Astrocyte (in vitro differentiated cells and primary cell): ENCODE measurements around the gene MVD. TPM values are rescaled to one million over a fixed set of nuclear protein-coding genes. Genes with fewer than 3 reads are reported as not detected.

Experiments
- DNase-seq: peaks from one replicate; pipeline ENCODE4 v3.0.0-alpha.2; 2010; ENCODE audit warnings: low read depth
- FAIRE-seq: peaks from 2 replicates; lab custom pipeline; 2011; peaks lifted over from hg19 to GRCh38; lab: Jason Lieb, UNC
- H2AFZ ChIP-seq: 2 replicates; pipeline ENCODE4 v1.6.0; 2012; ENCODE audit warnings: low read depth, low read length, inconsistent platforms
- H3K27ac ChIP-seq: 2 replicates; pipeline ENCODE4 v1.5.1; 2011; ENCODE audit warnings: low read depth, low read length, inconsistent platforms
- H3K27me3 ChIP-seq: 2 replicates; pipeline ENCODE4 v1.6.0; 2011; ENCODE audit warnings: low read length, inconsistent platforms; ENCODE audit not compliant: insufficient read depth
- H3K36me3 ChIP-seq: 2 replicates; pipeline ENCODE4 v1.5.1; 2011; ENCODE audit warnings: low read length, inconsistent platforms; ENCODE audit not compliant: insufficient read depth
- H3K4me1 ChIP-seq: 2 replicates; pipeline ENCODE4 v1.5.1; 2011; ENCODE audit warnings: low read length, inconsistent platforms; ENCODE audit not compliant: insufficient read depth
- H3K4me2 ChIP-seq: 2 replicates; pipeline ENCODE4 v1.6.0; 2012; ENCODE audit warnings: low read length, inconsistent platforms
- H3K4me3 ChIP-seq: 2 replicates; pipeline ENCODE4 v1.5.1; 2011; ENCODE audit warnings: low read depth, mild to moderate bottlenecking, low read length, inconsistent platforms; ENCODE audit not compliant: insufficient read depth
- H3K79me2 ChIP-seq: 2 replicates; pipeline ENCODE4 v1.6.0; 2012; ENCODE audit warnings: mild to moderate bottlenecking, low read length, inconsistent platforms; ENCODE audit not compliant: insufficient read depth
- H3K9ac ChIP-seq: 2 replicates; pipeline ENCODE4 v1.6.0; 2012; ENCODE audit warnings: mild to moderate bottlenecking, low read length, inconsistent platforms
- H3K9me3 ChIP-seq: 2 replicates; pipeline ENCODE4 v1.5.1; 2012; ENCODE audit warnings: low read depth, mild to moderate bottlenecking, low read length, inconsistent platforms; ENCODE audit not compliant: insufficient read depth
- H4K20me1 ChIP-seq: 2 replicates; pipeline ENCODE4 v1.6.0; 2012; ENCODE audit warnings: low read length, inconsistent platforms; ENCODE audit not compliant: insufficient read depth
- H3K27ac Mint-ChIP-seq: one replicate; pipeline ENCODE4 v1.8.0; 2021; ENCODE audit warnings: mild to moderate bottlenecking, mixed read lengths; ENCODE audit not compliant: unreplicated experiment
- H3K27me3 Mint-ChIP-seq: one replicate; pipeline ENCODE4 v1.8.0; 2021; ENCODE audit warnings: low read depth, mixed read lengths; ENCODE audit not compliant: unreplicated experiment
- H3K36me3 Mint-ChIP-seq: one replicate; pipeline ENCODE4 v1.8.0; 2021; ENCODE audit warnings: low read depth, mixed read lengths; ENCODE audit not compliant: unreplicated experiment
- H3K4me1 Mint-ChIP-seq: one replicate; pipeline ENCODE4 v1.8.0; 2021; ENCODE audit warnings: low read depth, mixed read lengths; ENCODE audit not compliant: unreplicated experiment
- H3K4me3 Mint-ChIP-seq: one replicate; pipeline ENCODE4 v1.8.0; 2021; ENCODE audit warnings: mild to moderate bottlenecking, moderate library complexity, mixed read lengths; ENCODE audit not compliant: unreplicated experiment
- H3K9me3 Mint-ChIP-seq: one replicate; pipeline ENCODE4 v1.8.0; 2021; ENCODE audit warnings: mild to moderate bottlenecking, mixed read lengths; ENCODE audit not compliant: unreplicated experiment
- CTCF ChIP-seq: IDR thresholded peaks from 2 replicates; pipeline ENCODE4 v1.5.1; 2011; ENCODE audit warnings: low read depth, mild to moderate bottlenecking, inconsistent platforms, low read length, moderate library complexity; ENCODE audit not compliant: insufficient read depth
- EZH2 ChIP-seq: IDR thresholded peaks from 2 replicates; pipeline ENCODE4 v1.6.1; 2012; ENCODE audit warnings: mild to moderate bottlenecking, low read length, inconsistent platforms; ENCODE audit not compliant: insufficient read depth
- total RNA-seq: library from RNA; stranded (reverse); gene quantifications from 2 replicates; pipeline ENCODE4 v1.2.1, GENCODE V29; 2021

Gene MVD
- total RNA-seq, 1 donor from 2014 or later = 63.9 TPM

- Mint-ChIP-seq H3K4me3 (no peak overlapping the region), H3K9me3 (no peaks in the 10 kb centered on the region), H3K4me1 (peaks cover 8% of the 10 kb centered on the region), H3K27ac (no peak overlapping the region), H3K36me3 (peaks cover 8% of the 10 kb centered on the region), H3K27me3 (peaks cover 3% of the 10 kb centered on the region)
- no peak overlapping the region for H3K4me3 ChIP-seq
- no peak for TF ChIP-seq CTCF
- TF ChIP-seq EZH2 = no peak
- H3K27me3 ChIP-seq = no peaks in the 10 kb centered on the region
- H3K36me3 ChIP-seq = no peaks in the 10 kb centered on the region
- peaks cover 23% of the 10 kb centered on the region for H3K4me1 ChIP-seq
- peaks cover 5% of the 10 kb centered on the region for H4K20me1 ChIP-seq
- DNase-seq = no peak
- no peak overlapping the region for H2AFZ ChIP-seq
- H3K9me3 ChIP-seq = no peaks in the 10 kb centered on the region
- no peak overlapping the region for H3K27ac ChIP-seq
- peaks cover 36% of the 10 kb centered on the region for H3K79me2 ChIP-seq
- H3K4me2 ChIP-seq = no peak overlapping the region
- FAIRE-seq = no peak
- no peak overlapping the region for H3K9ac ChIP-seq
These were observed 36.3 kb upstream of the MVD start for GRCh38 chr16:88699180-88699579.

- Histone ChIP-seq H2AFZ (no peak overlapping the region), H3K9ac (no peak overlapping the region), H3K79me2 (peaks cover 31% of the 10 kb centered on the region), H3K27ac (no peak overlapping the region), H3K27me3 (no peaks in the 10 kb centered on the region), H3K36me3 (no peaks in the 10 kb centered on the region), H3K4me3 (no peak overlapping the region), H3K4me2 (no peak overlapping the region), H3K4me1 (peaks cover 20% of the 10 kb centered on the region), H3K9me3 (no peaks in the 10 kb centered on the region), H4K20me1 (no peaks in the 10 kb centered on the region)
- Mint-ChIP-seq H3K36me3 (peaks cover 8% of the 10 kb centered on the region), H3K9me3 (no peaks in the 10 kb centered on the region), H3K4me3 (no peak overlapping the region), H3K27me3 (peaks cover 3% of the 10 kb centered on the region), H3K27ac (no peak overlapping the region), H3K4me1 (peaks cover 4% of the 10 kb centered on the region)
- DNase-seq (no peak), FAIRE-seq (no peak)
- TF ChIP-seq CTCF (no peak), EZH2 (no peak)
These were observed 35.8 kb upstream of the MVD start for GRCh38 chr16:88698646-88699045.

DNA sequence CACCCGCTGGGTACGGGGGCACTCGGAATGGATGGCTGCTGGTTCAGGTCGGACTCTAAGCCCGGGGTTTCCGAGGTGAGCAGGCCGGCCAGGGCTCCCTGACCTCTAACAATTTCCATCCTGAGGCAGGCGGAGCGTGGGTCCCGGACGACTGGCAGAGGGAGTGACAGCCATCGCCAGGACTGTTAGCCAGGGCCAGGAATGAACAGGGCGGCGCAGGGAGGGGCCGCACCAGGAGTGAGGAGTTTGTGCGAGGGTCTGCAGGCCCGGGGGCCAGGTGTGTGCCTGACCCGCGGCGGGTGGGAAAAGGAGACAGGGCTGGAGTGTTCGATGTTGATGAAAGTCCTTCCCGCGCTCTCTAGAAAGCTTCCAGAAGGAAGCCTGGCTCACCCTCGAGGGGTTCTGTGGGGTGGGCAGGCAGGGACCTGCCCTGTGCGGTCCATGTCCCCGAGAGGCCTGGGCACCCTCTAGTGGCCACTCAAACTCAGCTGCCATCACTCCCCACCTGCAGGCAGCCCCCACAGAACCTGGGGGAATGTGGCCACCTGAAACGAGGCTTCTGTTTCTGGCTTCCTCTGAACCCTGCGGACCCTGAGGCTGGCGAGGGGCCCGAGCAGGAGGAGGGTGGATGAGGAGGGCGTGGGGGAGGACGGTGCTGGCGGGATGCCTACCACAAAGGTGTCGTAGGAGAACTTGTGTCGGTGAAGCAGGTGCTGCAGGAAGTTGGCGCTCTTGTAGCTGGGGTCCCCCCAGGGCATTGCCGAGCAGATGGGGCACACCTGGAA is 35.1 kb upstream of the MVD start:
- H3K27me3 ChIP-seq = no peaks in the 10 kb centered on the region
- peaks cover 25% of the 10 kb centered on the region for H3K79me2 ChIP-seq
- no peak for FAIRE-seq
- no peaks in the 10 kb centered on the region for H4K20me1 ChIP-seq
- DNase-seq = no peak
- H2AFZ ChIP-seq = no peak overlapping the region
- no peak overlapping the region for H3K27ac ChIP-seq
- Mint-ChIP-seq H3K27me3 (peaks cover 3% of the 10 kb centered on the region), H3K36me3 (peaks cover 8% of the 10 kb centered on the region), H3K4me3 (no peak overlapping the region), H3K27ac (no peak overlapping the region), H3K9me3 (no peaks in the 10 kb centered on the region), H3K4me1 (peaks cover 4% of the 10 kb centered on the region)
- H3K4me3 ChIP-seq = no peak overlapping the region
- H3K4me1 ChIP-seq = peaks cover 15% of the 10 kb centered on the region
- TF ChIP-seq CTCF (no peak), EZH2 (no peak)
- H3K4me2 ChIP-seq = no peak overlapping the region
- H3K36me3 ChIP-seq = no peaks in the 10 kb centered on the region
- no peaks in the 10 kb centered on the region for H3K9me3 ChIP-seq
- H3K9ac ChIP-seq = no peak overlapping the region
